GM18907 (cell line): Measurements from ENCODE around the gene CAMK1D.
"Not testable (repeated sequence)": the region's sequence is repeated elsewhere in the genome, so short reads cannot be mapped to it uniquely, and the experiment has no call there.

Experiments
- ATAC-seq: cut with Tn5 transposase; IDR thresholded peaks from one replicate; pipeline ENCODE4 v1.9.1; 2021; ENCODE audit warnings: mild to moderate bottlenecking, moderate library complexity; ENCODE audit not compliant: unreplicated experiment

Gene CAMK1D

GRCh38 chr10:12735843-12736462 is 386.6 kb downstream of the CAMK1D start:
- ATAC-seq: no peak

DNA sequence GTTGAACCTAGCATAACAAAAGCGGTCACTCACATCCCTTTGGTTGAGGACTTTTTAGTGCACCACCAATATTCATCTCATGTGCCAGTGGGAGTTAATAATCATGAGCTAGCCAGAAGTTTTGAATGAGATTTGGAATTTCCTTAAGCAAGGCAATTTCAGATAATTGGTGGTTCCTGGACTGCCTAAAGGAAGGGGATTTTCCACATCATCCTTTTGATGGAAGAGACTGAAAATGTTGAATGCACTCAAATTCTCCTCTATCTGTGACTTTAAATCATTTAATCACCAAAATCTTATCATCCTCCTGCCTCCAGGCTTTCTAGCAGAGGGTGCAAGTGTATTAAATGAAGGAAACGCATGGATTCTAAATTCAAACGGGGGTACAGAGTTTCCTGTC is 391.5 kb downstream of the CAMK1D start:
- no peak for ATAC-seq

GRCh38 chr10:12741360-12741804 is 392.0 kb downstream of the CAMK1D start:
- ATAC-seq: no peak

DNA sequence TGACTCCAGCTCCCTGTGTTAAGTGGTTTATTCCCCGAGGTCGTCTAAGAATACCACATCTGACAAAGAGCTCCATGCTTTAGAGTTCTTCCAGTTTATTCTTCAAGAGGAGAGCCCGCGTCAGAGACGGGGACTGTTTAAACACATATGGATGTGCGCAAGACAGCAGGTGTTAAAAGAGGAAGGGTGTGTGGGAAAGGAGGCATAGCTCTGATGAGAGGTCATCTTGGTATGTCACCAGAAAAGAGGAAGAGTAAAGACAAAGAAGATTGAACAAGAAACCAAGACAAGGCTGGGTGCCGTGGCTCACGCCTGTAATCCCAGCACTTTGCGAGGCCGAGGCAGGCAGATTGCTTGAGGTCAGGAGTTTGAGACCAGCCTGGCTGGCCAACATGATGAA is 393.4 kb downstream of the CAMK1D start:
- no peak for ATAC-seq

- ATAC-seq: not testable (repeated sequence)
These were observed 394.1 kb downstream of the CAMK1D start for GRCh38 chr10:12743466-12743865.

DNA sequence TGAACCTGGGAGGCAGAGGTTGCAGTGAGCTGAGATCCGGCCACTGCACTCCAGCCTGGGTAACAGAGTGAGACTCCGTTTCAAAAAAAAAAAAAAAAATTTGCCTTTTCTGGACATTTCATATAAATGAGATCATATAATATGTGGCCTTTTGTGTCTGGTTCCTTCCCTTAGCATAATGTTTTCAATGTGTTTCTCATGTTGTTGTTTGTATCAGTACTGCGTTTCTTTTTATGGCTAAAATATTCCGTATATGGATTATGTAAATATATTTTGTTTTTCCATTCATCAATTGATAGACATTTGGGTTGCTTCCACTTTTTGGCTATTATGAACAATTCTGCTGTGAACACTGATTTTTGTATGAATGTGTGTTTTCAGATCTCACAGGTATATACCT is 394.6 kb downstream of the CAMK1D start:
- ATAC-seq: no peak

DNA sequence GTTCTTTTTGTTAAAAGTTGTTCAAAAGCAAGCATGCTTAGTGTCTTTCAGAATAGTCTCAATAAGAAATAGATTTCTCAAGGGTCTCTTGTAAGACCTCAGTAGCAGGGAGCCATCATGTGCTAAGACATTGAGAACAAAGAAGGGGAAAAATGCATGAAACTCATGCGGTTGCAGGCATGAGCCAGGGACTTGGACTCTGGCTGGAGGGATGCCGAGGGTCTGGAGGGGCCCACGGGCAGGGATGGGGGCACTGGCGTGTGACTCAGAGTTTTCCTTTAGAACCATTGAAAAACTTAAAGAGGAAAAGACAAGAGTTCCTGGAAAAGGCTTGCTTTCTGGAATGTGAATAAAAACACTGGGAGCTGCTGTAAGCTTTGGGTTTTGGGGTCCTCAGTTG is 398.8 kb downstream of the CAMK1D start:
- ATAC-seq: no peak

GRCh38 chr10:12749760-12750478 is 400.6 kb downstream of the CAMK1D start:
- no peak for ATAC-seq

DNA sequence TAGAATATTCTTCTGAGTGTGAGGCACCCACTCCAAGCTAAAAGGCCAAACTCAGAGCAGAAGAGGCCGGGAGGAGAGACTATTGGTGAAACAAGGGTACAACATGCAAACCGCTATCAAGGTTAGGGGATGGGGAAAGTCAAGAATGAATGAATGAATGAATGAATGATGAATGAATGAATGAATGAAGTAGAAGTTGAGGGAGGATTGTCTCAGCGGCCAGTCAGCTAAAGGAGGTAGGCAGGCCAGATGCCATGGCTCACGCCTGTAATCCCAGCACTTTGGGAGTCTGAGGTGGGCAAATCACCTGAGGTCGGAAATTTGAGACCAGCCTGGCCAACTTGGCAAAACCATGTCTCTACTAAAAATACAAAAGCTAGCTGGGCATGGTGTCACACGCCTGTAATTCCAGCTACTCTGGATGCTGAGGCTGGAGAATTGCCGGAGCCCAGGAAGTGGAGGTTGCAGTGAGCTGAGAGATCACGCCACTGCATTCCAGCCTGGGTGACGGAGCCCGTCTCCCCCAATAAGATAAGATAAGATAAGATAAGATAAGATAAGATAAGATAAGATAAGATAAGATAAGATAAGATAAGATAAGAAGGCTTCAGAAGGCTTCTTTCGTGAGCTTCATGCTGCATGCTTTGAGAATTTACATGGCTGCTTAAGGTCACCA is 401.3 kb downstream of the CAMK1D start:
- ATAC-seq: no peak

DNA sequence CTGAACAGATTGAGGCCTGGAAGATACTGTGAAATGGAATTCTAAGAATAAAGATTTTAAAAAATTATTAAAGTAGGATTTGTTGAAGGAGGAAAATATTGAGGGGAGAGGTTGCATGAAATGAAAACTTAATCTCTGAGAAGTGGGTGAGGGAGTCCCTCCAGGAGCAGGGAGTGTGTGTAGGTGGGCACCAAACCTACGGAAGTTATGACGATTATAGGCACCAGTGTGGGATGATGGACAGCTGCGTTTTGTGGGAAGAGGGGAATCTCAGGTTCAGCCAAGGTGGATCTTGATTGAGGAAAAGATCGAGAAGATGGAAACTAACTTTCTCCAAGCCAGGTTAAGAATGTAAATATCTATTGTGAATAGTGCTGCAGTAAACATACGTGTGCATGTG is 405.7 kb downstream of the CAMK1D start:
- no peak for ATAC-seq

- no peak for ATAC-seq
These were observed 408.0 kb downstream of the CAMK1D start for GRCh38 chr10:12757351-12757750.

GRCh38 chr10:12758271-12758670 is 408.9 kb downstream of the CAMK1D start:
- ATAC-seq: no peak

DNA sequence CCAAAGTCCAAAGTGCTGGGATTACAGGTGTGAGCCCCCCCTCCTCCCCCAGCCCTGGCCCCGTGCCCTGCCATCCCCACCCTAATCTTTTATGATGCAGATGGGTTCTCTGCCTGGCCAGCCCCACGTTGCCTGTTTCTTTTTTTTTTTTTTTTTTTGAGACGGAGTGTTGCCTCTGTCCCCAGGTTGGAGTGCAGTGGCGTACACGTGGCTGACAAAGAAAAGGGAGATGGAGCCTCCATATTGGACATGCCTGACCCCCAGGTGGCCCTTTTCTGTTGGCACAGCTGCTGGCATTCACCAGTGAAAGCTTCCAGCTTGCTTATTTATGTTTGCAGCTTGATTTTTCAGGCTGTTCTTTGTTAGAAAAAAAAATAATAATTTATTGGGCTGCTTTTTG is 416.9 kb downstream of the CAMK1D start:
- ATAC-seq: no peak

GRCh38 chr10:12768156-12769100 is 419.1 kb downstream of the CAMK1D start:
- ATAC-seq: no peak

GRCh38 chr10:12769323-12770044 is 420.1 kb downstream of the CAMK1D start:
- ATAC-seq: no peak

DNA sequence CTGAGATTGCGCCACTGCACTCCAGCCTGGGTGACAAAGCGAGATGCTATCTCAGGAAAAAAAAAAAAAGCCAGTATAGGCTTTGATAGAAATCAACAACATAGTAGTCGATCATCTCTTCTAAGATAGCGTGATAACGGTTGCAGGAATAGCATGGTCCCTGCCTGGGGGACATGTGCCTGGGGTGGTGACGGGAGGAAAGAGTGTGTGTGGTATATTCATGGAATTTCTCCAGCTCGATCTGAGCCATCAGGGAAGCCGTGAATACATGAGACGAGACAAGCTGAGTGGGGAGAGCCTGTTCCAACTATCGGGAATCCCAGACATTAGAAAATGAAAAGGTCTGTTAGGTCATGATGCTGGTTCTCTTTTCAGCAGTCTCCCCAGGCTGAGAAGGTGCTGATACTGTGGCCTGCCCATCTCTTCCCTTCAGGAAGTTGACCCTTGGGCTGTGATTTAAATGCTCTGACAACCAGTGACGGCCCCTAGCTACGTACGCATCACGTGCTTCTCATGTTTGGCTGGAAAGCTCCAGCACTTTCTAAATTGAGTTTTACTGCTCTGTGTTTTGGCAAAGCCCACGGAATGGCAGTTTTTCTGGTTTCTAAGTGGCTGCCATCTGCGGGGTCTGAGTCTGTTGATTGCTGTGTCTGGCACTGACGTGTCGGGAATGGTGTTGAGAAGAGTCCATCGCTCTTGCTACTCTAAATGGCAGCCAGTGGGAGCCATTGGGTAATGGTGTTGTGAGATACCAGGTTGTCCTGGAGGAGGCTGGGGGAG is 422.8 kb downstream of the CAMK1D start:
- no peak for ATAC-seq

DNA sequence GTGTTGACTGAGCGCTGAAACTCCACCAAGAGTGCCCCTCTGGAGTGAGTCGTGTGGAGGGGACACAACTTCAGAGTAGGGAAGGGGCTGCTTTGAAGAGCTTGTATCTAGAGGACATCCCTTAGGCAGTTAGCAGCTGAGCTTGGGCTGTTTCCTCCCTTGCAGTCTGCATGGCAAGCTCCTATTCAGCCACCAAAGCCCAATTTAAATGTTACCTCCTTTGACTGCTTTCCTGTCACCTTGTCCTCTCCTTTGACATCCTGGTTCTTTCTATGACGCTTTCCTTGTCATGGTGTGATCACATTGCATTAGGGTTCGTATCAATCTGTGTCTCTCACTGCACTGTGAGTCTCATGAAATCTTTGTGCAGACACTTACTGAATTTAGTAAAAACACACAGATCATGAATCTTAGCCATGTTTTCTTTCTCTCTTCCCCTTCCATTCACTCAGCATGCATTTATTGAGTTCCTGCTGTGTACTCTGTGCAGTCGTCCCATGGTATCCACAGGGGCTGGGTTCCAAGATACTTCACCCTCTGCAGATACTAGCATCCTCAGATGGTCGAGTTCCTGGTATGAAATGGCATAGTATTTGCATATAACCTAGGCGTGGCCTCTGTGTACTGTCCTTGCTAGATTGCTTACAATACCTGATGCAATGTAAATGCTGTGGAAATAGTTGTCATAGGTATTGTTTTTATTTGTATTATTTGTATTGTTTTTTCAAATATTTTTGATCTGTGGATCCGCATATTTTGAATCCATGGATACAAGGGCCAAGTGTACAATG is 423.6 kb downstream of the CAMK1D start:
- ATAC-seq: no peak

- ATAC-seq: no peak
These were observed 425.0 kb downstream of the CAMK1D start for GRCh38 chr10:12774204-12774894.
